HTR-8/SVneo (cell line): ENCODE data around the gene PRR5L.

Source experiments
- DNase-seq: peaks from one replicate; pipeline ENCODE4 v3.0.0; 2011; ENCODE audit warnings: low spot score, mixed read lengths; ENCODE audit not compliant: insufficient read length
- FAIRE-seq: peaks from 2 replicates; lab custom pipeline; 2011; peaks lifted over from hg19 to GRCh38; lab: Jason Lieb, UNC

Gene PRR5L

GRCh38 chr11:36295926-36296325 is at the start of gene PRR5L:
Gene PRR5L, plus strand, starts transcription at chr11:36296288. Its CDS starts 104,834 bp downstream, at chr11:36401122.
- DNase-seq (no peak), FAIRE-seq (no peak)

GRCh38 chr11:36247493-36247892 is 48.6 kb upstream of the PRR5L start:
- DNase-seq (no peak), FAIRE-seq (no peak)

- FAIRE-seq (no peak), DNase-seq (no peak)
Measured at GRCh38 chr11:36248436-36248835, 47.7 kb upstream of the PRR5L start.

GRCh38 chr11:36249246-36249645 is 46.8 kb upstream of the PRR5L start:
- DNase-seq, result peak; percentile 56
- FAIRE-seq, result peak; percentile 69

GRCh38 chr11:36251823-36252222 is 44.3 kb upstream of the PRR5L start:
- FAIRE-seq (no peak), DNase-seq (no peak)

- no peak for FAIRE-seq
- no peak for DNase-seq
Measured at GRCh38 chr11:36253238-36253637, 42.9 kb upstream of the PRR5L start.

GRCh38 chr11:36254713-36255112 is 41.4 kb upstream of the PRR5L start:
- FAIRE-seq, result peak; percentile 16
- DNase-seq, result no peak

GRCh38 chr11:36257351-36257750 is 38.7 kb upstream of the PRR5L start:
- no peak for DNase-seq
- no peak for FAIRE-seq

- peak; percentile 68 for DNase-seq
- FAIRE-seq, result no peak
Measured at GRCh38 chr11:36258730-36259360, 37.2 kb upstream of the PRR5L start.

GRCh38 chr11:36261094-36261493 is 35.0 kb upstream of the PRR5L start:
- FAIRE-seq (no peak), DNase-seq (no peak)

GRCh38 chr11:36264011-36264972 is 31.8 kb upstream of the PRR5L start:
- DNase-seq (no peak), FAIRE-seq (no peak)

- DNase-seq (no peak), FAIRE-seq (no peak)
Measured at GRCh38 chr11:36264973-36265344, 31.1 kb upstream of the PRR5L start.

- DNase-seq (peak; percentile 74), FAIRE-seq (peak; percentile 65)
Measured at GRCh38 chr11:36265793-36266628, 30.1 kb upstream of the PRR5L start.

GRCh38 chr11:36266767-36267166 is 29.3 kb upstream of the PRR5L start:
- no peak for DNase-seq
- FAIRE-seq, result no peak

GRCh38 chr11:36268337-36268985 is 27.6 kb upstream of the PRR5L start:
- FAIRE-seq (no peak), DNase-seq (no peak)

GRCh38 chr11:36270701-36271100 is 25.4 kb upstream of the PRR5L start:
- no peak for FAIRE-seq
- DNase-seq, result no peak

- FAIRE-seq (peak; percentile 49), DNase-seq (no peak)
Measured at GRCh38 chr11:36271794-36272407, 24.2 kb upstream of the PRR5L start.

GRCh38 chr11:36273110-36273509 is 23.0 kb upstream of the PRR5L start:
- DNase-seq (no peak), FAIRE-seq (no peak)

GRCh38 chr11:36274414-36274813 is 21.7 kb upstream of the PRR5L start:
- no peak for FAIRE-seq
- DNase-seq, result no peak
